GM21526 (cell line): ENCODE measurements around the gene EPSTI1.

Source experiments
- ATAC-seq: cut with Tn5 transposase; IDR thresholded peaks from one replicate; pipeline ENCODE4 v1.9.1; 2021; ENCODE audit warnings: moderate library complexity; ENCODE audit not compliant: unreplicated experiment, low FRiP score

EPSTI1 gene

GRCh38 chr13:42905579-42905978 is 86.5 kb downstream of the EPSTI1 start:
- no peak for ATAC-seq

GRCh38 chr13:42899266-42899665 is 92.8 kb downstream of the EPSTI1 start:
- ATAC-seq: no peak

- no peak for ATAC-seq
Measured at GRCh38 chr13:42895776-42896175, 96.3 kb downstream of the EPSTI1 start.

- no peak for ATAC-seq
Measured at GRCh38 chr13:42894765-42895243, 97.2 kb downstream of the EPSTI1 start.

- ATAC-seq: no peak
Measured at GRCh38 chr13:42893214-42893671, 98.8 kb downstream of the EPSTI1 start.

GRCh38 chr13:42892760-42893159 is 99.3 kb downstream of the EPSTI1 start:
- no peak for ATAC-seq

GRCh38 chr13:42891591-42891990 is 100.5 kb downstream of the EPSTI1 start:
- no peak for ATAC-seq

GRCh38 chr13:42885325-42885724 is 106.7 kb downstream of the EPSTI1 start:
- ATAC-seq: no peak

- no peak for ATAC-seq
Measured at GRCh38 chr13:42883771-42884467, 108.1 kb downstream of the EPSTI1 start.

GRCh38 chr13:42883142-42883541 is 108.9 kb downstream of the EPSTI1 start:
- ATAC-seq: no peak

GRCh38 chr13:42880056-42880605 is 111.9 kb downstream of the EPSTI1 start:
- ATAC-seq: no peak

- ATAC-seq: no peak
Measured at GRCh38 chr13:42878721-42879120, 113.3 kb downstream of the EPSTI1 start.

- no peak for ATAC-seq
Measured at GRCh38 chr13:42876887-42877545, 115.0 kb downstream of the EPSTI1 start.

GRCh38 chr13:42876270-42876714 is 115.7 kb downstream of the EPSTI1 start:
- peak; percentile 93 for ATAC-seq

- peak; percentile 37 for ATAC-seq
Measured at GRCh38 chr13:42875475-42876269, 116.4 kb downstream of the EPSTI1 start.

- no peak for ATAC-seq
Measured at GRCh38 chr13:42874221-42874620, 117.8 kb downstream of the EPSTI1 start.

GRCh38 chr13:42873081-42873480 is 119.0 kb downstream of the EPSTI1 start:
- ATAC-seq: no peak

GRCh38 chr13:42867232-42867631 is 124.8 kb downstream of the EPSTI1 start:
- no peak for ATAC-seq

- ATAC-seq: no peak
Measured at GRCh38 chr13:42865768-42866102, 126.3 kb downstream of the EPSTI1 start.

GRCh38 chr13:42864952-42865767 is 126.9 kb downstream of the EPSTI1 start:
- ATAC-seq: no peak
